Measurements from ENCODE around the gene AIMP2. TPM values are rescaled to one million over a fixed set of nuclear protein-coding genes. Genes with fewer than 3 reads are reported as not detected.

AIMP2 gene
- polyA plus RNA-seq, 3 donors, result 15.7 to 33.5 (median 32.7) TPM

DNA sequence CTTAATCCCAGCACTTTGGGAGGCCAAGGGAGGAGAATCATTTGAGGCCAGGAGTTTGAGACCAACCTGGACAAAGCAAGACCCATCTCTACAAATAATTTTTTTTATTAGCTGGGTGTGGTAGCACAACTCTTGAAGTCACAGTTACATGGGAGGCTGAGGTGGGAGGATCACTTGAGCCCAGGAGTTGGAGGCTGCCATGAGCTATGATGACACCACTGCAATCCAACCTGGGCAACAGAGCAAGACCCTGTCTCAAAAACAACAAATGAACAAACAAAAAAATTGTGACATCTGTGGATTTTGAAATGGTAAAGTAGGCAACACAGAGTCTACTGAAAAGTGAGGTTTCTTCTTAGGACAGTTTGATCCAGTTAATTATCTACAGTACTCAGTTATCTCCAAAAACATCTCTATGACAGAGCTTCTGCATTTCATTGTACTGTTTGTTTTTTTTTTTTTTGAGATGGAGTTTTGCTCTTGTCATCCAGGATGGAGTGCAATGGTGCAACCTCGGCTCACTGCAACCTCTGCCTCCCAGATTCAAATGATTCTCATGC, 18.8 kb downstream of the AIMP2 start:
- no peak overlapping the region for H3K4me2 ChIP-seq (replicated peaks; ENCODE audit: extremely low read depth, low read length, poor library complexity, severe bottlenecking)
- no peak overlapping the region for H3K4me3 ChIP-seq (replicated peaks in 1 of 3; ENCODE audit: low read depth in 2 of 3, low read length in 3 of 3)
- DNase-seq, result no peak
- H2AFZ ChIP-seq (ENCODE audit: insufficient read depth, low read depth, low read length, poor library complexity, severe bottlenecking), result no peak overlapping the region
- intact Hi-C loops (cut with micrococcal nuclease), result no loop called here
- WGBS (ENCODE audit: insufficient coverage), result no CpG with 5 or more reads among the region's 1 CpG
- H3K79me2 ChIP-seq (ENCODE audit: insufficient read depth, low read length), result peaks cover 42% of the 10 kb centered on the region
- H3K4me3 Mint-ChIP-seq, result no peak overlapping the region
- H3K9me3 ChIP-seq (replicated peaks in 1 of 2; ENCODE audit: control insufficient read depth in 1 of 2, insufficient read depth in 1 of 2, low read length in 2 of 2), result no peaks in the 10 kb centered on the region
- no peaks in the 10 kb centered on the region for H3K27me3 ChIP-seq (ENCODE audit: control insufficient read depth in 2 of 2, insufficient read depth in 2 of 2, low read length in 2 of 2)
- H3K36me3 Mint-ChIP-seq, result peaks cover 52 to 69% of the 10 kb centered on the region in 2 donors
- H4K20me1 ChIP-seq (ENCODE audit: insufficient read depth, low read length), result no peaks in the 10 kb centered on the region
- H3K4me1 ChIP-seq (ENCODE audit: control insufficient read depth in 1 of 2, insufficient read depth in 2 of 2, low read length in 2 of 2), result peaks cover 33 to 37% of the 10 kb centered on the region in 2 donors
- no peak overlapping the region for H3K9ac ChIP-seq (ENCODE audit: insufficient read depth, low read length, poor library complexity, severe bottlenecking)
- H3K4me1 Mint-ChIP-seq, result peaks cover 40% of the 10 kb centered on the region
- H3K27ac ChIP-seq (ENCODE audit: low read depth in 1 of 2, low read length in 2 of 2), result peak overlapping the region; percentile 89 to 94
- TF ChIP-seq, protein P1, sequence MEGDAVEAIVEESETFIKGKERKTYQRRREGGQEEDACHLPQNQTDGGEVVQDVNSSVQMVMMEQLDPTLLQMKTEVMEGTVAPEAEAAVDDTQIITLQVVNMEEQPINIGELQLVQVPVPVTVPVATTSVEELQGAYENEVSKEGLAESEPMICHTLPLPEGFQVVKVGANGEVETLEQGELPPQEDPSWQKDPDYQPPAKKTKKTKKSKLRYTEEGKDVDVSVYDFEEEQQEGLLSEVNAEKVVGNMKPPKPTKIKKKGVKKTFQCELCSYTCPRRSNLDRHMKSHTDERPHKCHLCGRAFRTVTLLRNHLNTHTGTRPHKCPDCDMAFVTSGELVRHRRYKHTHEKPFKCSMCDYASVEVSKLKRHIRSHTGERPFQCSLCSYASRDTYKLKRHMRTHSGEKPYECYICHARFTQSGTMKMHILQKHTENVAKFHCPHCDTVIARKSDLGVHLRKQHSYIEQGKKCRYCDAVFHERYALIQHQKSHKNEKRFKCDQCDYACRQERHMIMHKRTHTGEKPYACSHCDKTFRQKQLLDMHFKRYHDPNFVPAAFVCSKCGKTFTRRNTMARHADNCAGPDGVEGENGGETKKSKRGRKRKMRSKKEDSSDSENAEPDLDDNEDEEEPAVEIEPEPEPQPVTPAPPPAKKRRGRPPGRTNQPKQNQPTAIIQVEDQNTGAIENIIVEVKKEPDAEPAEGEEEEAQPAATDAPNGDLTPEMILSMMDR (IDR thresholded peaks at IDR 0.05), result no peak
- no peaks in the 10 kb centered on the region for H3K9me3 Mint-ChIP-seq
- H3K27me3 Mint-ChIP-seq (ENCODE audit: low read depth in 3 of 3), result no peaks in the 10 kb centered on the region
- peaks cover 39 to 75% of the 10 kb centered on the region in 2 donors for H3K36me3 ChIP-seq (replicated peaks in 1 of 2; ENCODE audit: control insufficient read depth in 1 of 2, insufficient read depth in 2 of 2, low read length in 2 of 2)
- peak overlapping the region; percentile 95 to 98 (median 97) for H3K27ac Mint-ChIP-seq

DNA sequence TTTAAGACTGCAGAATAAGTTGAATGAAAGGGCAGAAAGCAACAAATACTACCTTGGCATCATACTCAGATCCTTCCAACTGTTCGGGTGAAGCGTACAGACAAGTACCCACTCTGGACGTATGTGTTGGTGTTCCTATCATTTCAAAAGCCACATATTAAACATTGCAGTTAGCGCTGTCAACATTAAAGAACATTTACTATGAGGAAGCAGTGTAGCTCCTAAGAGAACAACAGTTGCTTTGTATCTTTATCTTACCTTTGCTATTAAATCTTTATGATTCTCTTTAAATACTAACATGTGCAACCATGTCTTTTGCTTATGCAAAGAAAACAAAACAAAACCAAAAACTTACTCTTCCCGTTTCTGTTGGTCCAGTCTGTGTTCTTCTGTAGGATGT, 19.5 kb downstream of the AIMP2 start:
- peaks cover 33 to 37% of the 10 kb centered on the region in 2 donors for H3K4me1 ChIP-seq (ENCODE audit: control insufficient read depth in 1 of 2, insufficient read depth in 2 of 2, low read length in 2 of 2)
- no peak overlapping the region for H3K4me3 ChIP-seq (replicated peaks in 1 of 3; ENCODE audit: low read depth in 2 of 3, low read length in 3 of 3)
- intact Hi-C loops (cut with micrococcal nuclease), result no loop called here
- peaks cover 50 to 69% of the 10 kb centered on the region in 2 donors for H3K36me3 Mint-ChIP-seq
- H4K20me1 ChIP-seq (ENCODE audit: insufficient read depth, low read length), result no peaks in the 10 kb centered on the region
- no peak overlapping the region for H3K4me3 Mint-ChIP-seq
- H3K9ac ChIP-seq (ENCODE audit: insufficient read depth, low read length, poor library complexity, severe bottlenecking), result no peak overlapping the region
- H2AFZ ChIP-seq (ENCODE audit: insufficient read depth, low read depth, low read length, poor library complexity, severe bottlenecking), result no peak overlapping the region
- peak overlapping the region in 1 of 2 donors; percentile 15 for H3K27ac ChIP-seq (ENCODE audit: low read depth in 1 of 2, low read length in 2 of 2)
- DNase-seq, result no peak
- WGBS (ENCODE audit: insufficient coverage), result 100% methylated on average over 3 of the region's 5 CpGs
- H3K27me3 Mint-ChIP-seq (ENCODE audit: low read depth in 3 of 3), result no peaks in the 10 kb centered on the region
- peak overlapping the region in 3 of 7 donors; percentile 26 to 97 (median 95) for H3K27ac Mint-ChIP-seq
- no peak overlapping the region for H3K4me2 ChIP-seq (replicated peaks; ENCODE audit: extremely low read depth, low read length, poor library complexity, severe bottlenecking)
- no peaks in the 10 kb centered on the region for H3K9me3 Mint-ChIP-seq
- peaks cover 40% of the 10 kb centered on the region for H3K4me1 Mint-ChIP-seq
- TF ChIP-seq, protein P1 (IDR thresholded peaks at IDR 0.05), result no peak
- no peaks in the 10 kb centered on the region for H3K27me3 ChIP-seq (ENCODE audit: control insufficient read depth in 2 of 2, insufficient read depth in 2 of 2, low read length in 2 of 2)
- no peaks in the 10 kb centered on the region for H3K9me3 ChIP-seq (replicated peaks in 1 of 2; ENCODE audit: control insufficient read depth in 1 of 2, insufficient read depth in 1 of 2, low read length in 2 of 2)
- peaks cover 37 to 75% of the 10 kb centered on the region in 2 donors for H3K36me3 ChIP-seq (replicated peaks in 1 of 2; ENCODE audit: control insufficient read depth in 1 of 2, insufficient read depth in 2 of 2, low read length in 2 of 2)
- peaks cover 36% of the 10 kb centered on the region for H3K79me2 ChIP-seq (ENCODE audit: insufficient read depth, low read length)

Data from CD14-positive monocyte (primary cell).